GM19452 (cell line): Measurements from ENCODE around the gene TBC1D22A.

Experiments
- ATAC-seq: cut with Tn5 transposase; IDR thresholded peaks from one replicate; pipeline ENCODE4 v1.9.1; 2021; ENCODE audit not compliant: unreplicated experiment

Gene TBC1D22A

GRCh38 chr22:46829941-46830715, 67.7 kb downstream of the TBC1D22A start:
- ATAC-seq: no peak

- no peak for ATAC-seq
Observed at GRCh38 chr22:46830841-46831240, 68.4 kb downstream of the TBC1D22A start.

DNA sequence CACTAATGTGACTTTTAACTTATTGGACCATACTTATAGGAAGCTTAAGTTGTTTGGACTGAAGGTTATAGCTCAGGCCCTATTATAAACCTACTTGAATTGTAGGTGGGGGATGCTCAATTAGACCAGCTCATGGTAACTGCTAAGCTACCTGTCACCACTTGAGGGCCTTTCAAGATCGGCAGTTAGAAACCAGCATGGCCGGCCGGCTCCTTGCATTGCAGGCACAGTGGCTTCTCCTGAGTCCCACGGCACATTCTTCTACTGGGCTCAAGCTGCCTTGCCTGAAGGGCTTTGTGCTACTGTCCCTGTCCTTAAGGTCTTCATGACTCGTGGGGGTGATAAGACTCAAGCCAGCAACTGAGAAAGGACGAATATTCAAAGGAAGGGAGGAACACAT, 70.8 kb downstream of the TBC1D22A start:
- no peak for ATAC-seq

GRCh38 chr22:46834021-46834737, 71.7 kb downstream of the TBC1D22A start:
- no peak for ATAC-seq

DNA sequence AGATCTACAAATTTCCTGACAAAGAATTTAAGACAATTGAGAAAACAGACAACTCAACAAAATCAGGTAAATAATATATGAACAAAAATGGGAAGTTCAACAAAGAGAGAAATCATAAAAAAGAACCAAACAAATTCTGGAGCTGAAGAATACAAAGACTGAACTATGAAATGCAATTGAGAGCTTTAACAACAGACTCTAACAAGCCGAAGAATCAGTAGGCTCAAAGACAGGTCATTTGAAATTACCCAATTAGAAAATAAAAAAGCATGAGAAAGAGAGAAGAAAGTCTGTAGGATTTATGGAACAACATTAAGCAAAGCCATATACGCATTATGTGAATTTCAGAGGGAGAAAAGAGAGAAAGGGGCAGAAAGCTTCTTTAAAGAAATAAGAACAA, 72.8 kb downstream of the TBC1D22A start:
- no peak for ATAC-seq

- ATAC-seq: no peak
Observed at GRCh38 chr22:46835693-46836092, 73.2 kb downstream of the TBC1D22A start.

DNA sequence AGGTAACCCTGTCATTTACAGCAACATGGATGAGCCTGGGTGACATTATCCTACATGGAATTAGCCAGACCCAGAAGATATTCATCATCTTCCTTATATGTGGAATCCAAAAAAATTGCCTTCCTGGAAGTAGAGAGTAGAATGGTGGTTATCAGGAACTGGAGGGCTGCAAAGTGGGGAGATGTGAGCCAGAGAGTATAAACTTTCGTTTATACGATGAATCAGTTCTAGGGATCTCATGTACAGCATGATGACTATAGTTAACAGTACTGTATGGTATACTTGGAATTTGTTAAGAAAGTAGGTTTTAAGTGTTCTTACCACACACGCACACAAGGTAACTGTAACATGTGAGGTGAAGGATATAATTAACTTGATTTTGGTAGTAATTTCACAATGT, 79.1 kb downstream of the TBC1D22A start:
- no peak for ATAC-seq

- ATAC-seq: no peak
Observed at GRCh38 chr22:46842606-46843005, 80.2 kb downstream of the TBC1D22A start.

DNA sequence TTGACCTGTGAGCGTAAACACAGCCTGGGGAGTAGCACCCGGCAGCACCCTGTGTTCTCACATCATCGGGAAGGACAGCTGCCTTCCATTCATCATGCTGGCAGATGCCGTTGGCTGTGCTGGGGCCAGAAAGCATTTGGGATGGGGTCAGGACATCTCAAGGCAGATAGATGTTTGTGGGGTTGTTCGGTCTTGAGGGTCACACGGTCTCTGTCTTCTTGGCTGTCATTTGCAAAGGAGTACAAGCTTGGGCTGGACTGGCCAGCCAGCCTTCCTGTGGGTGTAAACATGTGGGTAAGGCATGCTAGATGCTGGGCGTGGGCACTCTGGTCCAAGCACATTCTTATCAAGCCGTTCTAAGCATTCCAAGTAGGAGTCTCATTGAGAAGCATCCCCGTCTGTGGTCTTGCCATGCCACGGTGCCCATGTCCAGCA, 81.4 kb downstream of the TBC1D22A start:
- no peak for ATAC-seq

DNA sequence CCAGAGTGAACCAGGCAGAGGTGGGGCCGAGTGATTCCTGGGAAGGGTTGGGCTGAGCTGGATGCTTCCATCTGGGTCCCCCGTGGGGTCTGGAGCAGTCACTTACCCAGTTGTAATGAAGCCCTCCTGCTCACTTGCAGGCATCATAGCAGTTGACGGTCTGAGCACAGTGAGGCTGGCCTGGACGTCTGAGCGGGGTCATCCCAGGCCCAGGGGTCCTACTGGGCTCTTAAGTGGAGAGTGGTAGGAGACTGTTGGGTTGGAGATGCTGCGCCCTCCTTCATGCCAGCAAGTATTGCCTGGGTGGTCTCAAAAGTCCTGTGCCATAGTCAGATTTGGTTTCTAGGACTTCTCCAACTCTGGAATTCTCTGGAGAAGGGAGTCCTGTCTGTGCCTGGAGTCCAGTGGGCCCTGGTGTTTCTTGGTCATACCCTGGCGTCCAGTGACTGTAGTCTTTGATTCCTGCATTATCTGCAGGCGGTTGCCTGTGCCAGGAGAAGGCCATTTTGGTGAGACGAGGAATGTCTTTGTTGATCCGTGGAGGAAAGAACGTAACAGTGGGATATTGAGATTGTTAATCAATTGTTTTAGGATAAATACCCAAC, 82.3 kb downstream of the TBC1D22A start:
- ATAC-seq: no peak

- no peak for ATAC-seq
Observed at GRCh38 chr22:46845296-46846149, 83.1 kb downstream of the TBC1D22A start.

DNA sequence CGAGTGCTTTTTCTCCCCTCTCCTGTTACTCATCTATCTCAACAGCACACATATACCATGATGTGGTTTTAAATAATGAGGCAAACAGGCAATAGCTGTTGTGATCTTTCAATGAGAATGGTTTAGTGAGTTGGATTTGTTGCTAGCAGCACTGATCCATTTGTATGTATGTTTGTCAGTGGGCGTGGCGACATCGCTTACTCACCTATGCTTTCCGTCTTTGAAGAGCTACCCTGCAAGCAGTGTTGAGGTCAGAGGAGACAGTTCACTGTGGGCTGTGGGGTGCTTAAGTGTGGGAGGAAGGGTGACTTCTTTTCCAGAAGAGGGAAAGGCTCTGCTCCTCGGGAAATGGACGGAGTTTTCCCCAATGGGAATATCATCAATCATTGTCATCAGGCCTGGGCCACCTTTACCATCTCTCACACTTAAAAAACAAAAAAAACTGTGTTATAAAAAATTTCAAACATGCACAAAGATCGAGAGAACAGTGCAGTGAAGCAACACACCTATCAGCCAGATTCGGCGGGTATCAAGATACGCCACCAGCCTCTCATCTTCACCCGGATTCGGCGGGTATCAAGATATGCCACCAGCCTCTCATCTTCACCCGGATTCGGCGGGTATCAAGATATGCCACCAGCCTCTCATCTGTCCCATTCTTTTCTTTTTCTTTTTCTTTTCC, 83.8 kb downstream of the TBC1D22A start:
- no peak for ATAC-seq

- ATAC-seq: no peak
Observed at GRCh38 chr22:46846832-46847355, 84.4 kb downstream of the TBC1D22A start.

DNA sequence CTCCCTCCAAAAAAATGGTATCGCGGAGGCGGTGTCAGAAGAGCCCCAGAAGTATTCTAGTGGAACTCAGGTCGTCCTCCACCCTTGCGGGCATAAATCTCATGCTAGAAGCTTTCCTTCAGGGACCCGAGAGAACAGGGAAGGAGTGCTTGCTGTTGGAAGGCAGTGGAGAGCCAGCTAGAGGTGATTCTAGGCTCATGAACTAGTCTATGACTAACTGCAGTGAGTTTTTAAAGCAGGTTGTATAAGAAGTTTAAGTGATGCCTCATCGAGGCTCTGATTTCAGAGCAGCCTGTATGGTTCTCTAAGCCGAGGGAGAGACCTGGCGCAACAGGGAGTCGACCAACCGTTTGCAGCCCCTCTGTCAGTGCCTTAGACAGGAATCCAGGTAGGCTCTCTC, 85.7 kb downstream of the TBC1D22A start:
- no peak for ATAC-seq

GRCh38 chr22:46849101-46849500, 86.7 kb downstream of the TBC1D22A start:
- no peak for ATAC-seq

DNA sequence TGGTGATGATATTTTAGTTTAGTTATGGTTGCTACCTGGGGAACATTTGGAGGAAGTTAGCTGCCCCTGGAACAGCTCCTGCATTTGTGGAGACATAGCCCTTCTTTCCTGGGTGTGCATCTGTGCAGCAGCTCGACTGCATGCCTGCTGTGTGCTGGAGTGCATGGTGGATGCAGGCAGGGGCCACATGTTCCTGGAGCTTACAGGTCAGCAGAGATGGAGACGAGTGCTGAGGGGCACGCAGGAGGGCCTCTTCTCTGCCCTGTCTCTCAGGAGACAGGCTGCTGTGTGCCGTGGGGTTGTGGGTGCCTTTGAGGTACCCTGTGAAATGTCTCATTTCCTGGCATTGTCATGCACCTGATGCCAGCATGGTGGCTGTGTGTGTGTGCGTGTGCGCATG, 87.5 kb downstream of the TBC1D22A start:
- no peak for ATAC-seq

- ATAC-seq: no peak
Observed at GRCh38 chr22:46851311-46851710, 88.9 kb downstream of the TBC1D22A start.

DNA sequence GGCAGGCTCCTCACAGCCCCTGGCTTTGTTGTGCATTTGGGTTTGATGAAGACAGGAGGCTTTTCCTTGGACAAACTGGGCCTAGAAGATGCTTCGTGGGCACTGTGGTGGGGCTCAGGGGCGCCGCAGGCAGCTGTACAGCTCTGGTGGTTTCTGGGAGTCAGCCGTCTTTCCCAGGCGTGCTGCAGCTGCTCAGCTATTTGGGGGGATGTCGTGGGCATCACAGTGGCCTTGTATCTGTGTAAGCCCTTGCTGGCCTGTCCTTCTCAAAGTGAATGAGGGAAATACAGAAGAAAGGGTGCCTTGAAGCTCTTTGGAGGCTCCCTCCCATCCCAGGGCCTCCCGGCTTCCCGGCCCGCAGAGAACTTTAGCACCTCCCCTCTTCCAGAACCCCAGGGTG, 89.5 kb downstream of the TBC1D22A start:
- no peak for ATAC-seq

DNA sequence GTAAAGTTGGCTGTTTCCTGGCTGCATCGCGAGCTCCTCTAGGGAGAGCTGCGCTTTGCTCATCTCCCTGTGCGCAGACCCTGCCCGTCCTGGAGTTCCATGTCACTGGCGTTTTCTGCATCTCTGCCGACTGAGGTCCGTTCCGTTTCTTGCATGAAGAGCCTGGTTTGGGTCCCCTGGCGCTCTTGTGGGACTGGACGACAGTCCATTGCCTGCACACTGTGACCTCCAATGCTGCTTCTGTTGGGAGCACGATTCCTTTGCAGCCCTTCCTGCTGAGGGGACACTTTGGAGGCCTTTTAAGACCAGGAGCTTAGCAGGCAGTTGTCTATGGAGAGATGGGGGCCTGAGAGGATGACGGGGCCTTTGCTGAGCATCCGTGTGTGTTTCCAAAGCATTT, 90.3 kb downstream of the TBC1D22A start:
- no peak for ATAC-seq

GRCh38 chr22:46853191-46853590, 90.7 kb downstream of the TBC1D22A start:
- ATAC-seq: no peak
